ENCODE data around the gene DPYSL4. TPM values are rescaled to one million over a fixed set of nuclear protein-coding genes. Genes with fewer than 3 reads are reported as not detected.

Gene DPYSL4
- polyA plus RNA-seq, 3 donors = 0.08 TPM; not detected in 2

- H2AFZ ChIP-seq (ENCODE audit: insufficient read depth, low read depth, low read length, poor library complexity, severe bottlenecking) = no peak overlapping the region
- Mint-ChIP-seq H3K27ac (no peak overlapping the region), H3K4me3 (no peak overlapping the region), H3K4me1 (no peaks in the 10 kb centered on the region), H3K36me3 (peaks cover 12 to 14% of the 10 kb centered on the region in 2 donors), H3K9me3 (peaks cover 0 to 2% (median 0%) of the 10 kb centered on the region in 7 donors), H3K27me3 (ENCODE audit: low read depth in 3 of 3) (peaks cover 0 to 8% (median 0%) of the 10 kb centered on the region in 3 donors)
- no peaks in the 10 kb centered on the region for H3K79me2 ChIP-seq (ENCODE audit: insufficient read depth, low read length)
- H3K9ac ChIP-seq (ENCODE audit: insufficient read depth, low read length, poor library complexity, severe bottlenecking) = no peak overlapping the region
- no peak for DNase-seq
- no peaks in the 10 kb centered on the region for H3K4me1 ChIP-seq (ENCODE audit: control insufficient read depth in 1 of 2, insufficient read depth in 2 of 2, low read length in 2 of 2)
- TF ChIP-seq CTCF (IDR thresholded peaks at IDR 0.05) = no peak
- H3K9me3 ChIP-seq (replicated peaks in 1 of 2; ENCODE audit: control insufficient read depth in 1 of 2, insufficient read depth in 1 of 2, low read length in 2 of 2) = no peaks in the 10 kb centered on the region
- intact Hi-C loops (cut with micrococcal nuclease) = no loop called here
- H3K4me3 ChIP-seq (replicated peaks in 1 of 3; ENCODE audit: low read depth in 2 of 3, low read length in 3 of 3) = no peak overlapping the region
- no peak overlapping the region for H3K27ac ChIP-seq (ENCODE audit: low read depth in 1 of 2, low read length in 2 of 2)
- no peaks in the 10 kb centered on the region for H3K27me3 ChIP-seq (ENCODE audit: control insufficient read depth in 2 of 2, insufficient read depth in 2 of 2, low read length in 2 of 2)
- 87% methylated on average over 22 of the region's 29 CpGs for WGBS (ENCODE audit: insufficient coverage)
- H4K20me1 ChIP-seq (ENCODE audit: insufficient read depth, low read length) = no peaks in the 10 kb centered on the region
- H3K4me2 ChIP-seq (replicated peaks; ENCODE audit: extremely low read depth, low read length, poor library complexity, severe bottlenecking) = no peak overlapping the region
- no peaks in the 10 kb centered on the region for H3K36me3 ChIP-seq (replicated peaks in 1 of 2; ENCODE audit: control insufficient read depth in 1 of 2, insufficient read depth in 2 of 2, low read length in 2 of 2)
Observed at GRCh38 chr10:132206806-132207535, 20.2 kb downstream of the DPYSL4 start.

- H3K9me3 Mint-ChIP-seq = peaks cover 0 to 3% (median 0%) of the 10 kb centered on the region in 7 donors
- Histone ChIP-seq H3K79me2 (ENCODE audit: insufficient read depth, low read length) (no peaks in the 10 kb centered on the region), H3K27me3 (ENCODE audit: control insufficient read depth in 2 of 2, insufficient read depth in 2 of 2, low read length in 2 of 2) (no peaks in the 10 kb centered on the region), H3K4me3 (replicated peaks in 1 of 3; ENCODE audit: low read depth in 2 of 3, low read length in 3 of 3) (no peak overlapping the region), H3K9me3 (replicated peaks in 1 of 2; ENCODE audit: control insufficient read depth in 1 of 2, insufficient read depth in 1 of 2, low read length in 2 of 2) (no peaks in the 10 kb centered on the region), H3K4me1 (ENCODE audit: control insufficient read depth in 1 of 2, insufficient read depth in 2 of 2, low read length in 2 of 2) (no peaks in the 10 kb centered on the region), H3K27ac (ENCODE audit: low read depth in 1 of 2, low read length in 2 of 2) (no peak overlapping the region), H4K20me1 (ENCODE audit: insufficient read depth, low read length) (no peaks in the 10 kb centered on the region), H2AFZ (ENCODE audit: insufficient read depth, low read depth, low read length, poor library complexity, severe bottlenecking) (no peak overlapping the region), H3K4me2 (replicated peaks; ENCODE audit: extremely low read depth, low read length, poor library complexity, severe bottlenecking) (no peak overlapping the region), H3K36me3 (replicated peaks in 1 of 2; ENCODE audit: control insufficient read depth in 1 of 2, insufficient read depth in 2 of 2, low read length in 2 of 2) (no peaks in the 10 kb centered on the region), H3K9ac (ENCODE audit: insufficient read depth, low read length, poor library complexity, severe bottlenecking) (no peak overlapping the region)
- DNase-seq = no peak
- peaks cover 18 to 20% of the 10 kb centered on the region in 2 donors for H3K36me3 Mint-ChIP-seq
- WGBS (ENCODE audit: insufficient coverage) = 94% methylated on average over 47 of the region's 48 CpGs
- peaks cover 0 to 4% (median 0%) of the 10 kb centered on the region in 3 donors for H3K27me3 Mint-ChIP-seq (ENCODE audit: low read depth in 3 of 3)
- no peak overlapping the region for H3K4me3 Mint-ChIP-seq
- no peak for TF ChIP-seq CTCF (IDR thresholded peaks at IDR 0.05)
- no peaks in the 10 kb centered on the region for H3K4me1 Mint-ChIP-seq
- intact Hi-C loops (cut with micrococcal nuclease) = no loop called here
- no peak overlapping the region for H3K27ac Mint-ChIP-seq
Observed at GRCh38 chr10:132207536-132208461, 21.1 kb downstream of the DPYSL4 start.
